Measurements from ENCODE around the gene USO1.

DNA sequence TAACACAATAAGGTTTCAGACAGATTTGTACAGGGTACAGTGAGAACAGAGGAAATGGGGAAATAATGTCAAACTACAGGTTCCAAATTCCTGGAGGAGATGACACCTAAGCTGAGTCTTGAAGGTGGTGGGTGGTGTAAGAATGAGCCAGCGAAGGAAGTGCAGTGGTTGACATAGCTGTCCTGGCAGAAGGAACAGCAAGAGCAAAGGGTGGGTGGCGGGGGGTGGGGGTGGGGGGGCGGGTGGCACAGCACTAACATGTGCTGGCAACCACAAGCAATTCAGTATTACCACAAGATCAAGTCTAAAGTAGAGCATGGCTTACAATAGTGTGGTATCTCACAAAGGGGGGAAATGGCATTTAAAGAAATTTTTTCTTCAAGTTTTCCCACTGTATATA is 38.0 kb upstream of the USO1 start:
- TF ChIP-seq, protein P1, sequence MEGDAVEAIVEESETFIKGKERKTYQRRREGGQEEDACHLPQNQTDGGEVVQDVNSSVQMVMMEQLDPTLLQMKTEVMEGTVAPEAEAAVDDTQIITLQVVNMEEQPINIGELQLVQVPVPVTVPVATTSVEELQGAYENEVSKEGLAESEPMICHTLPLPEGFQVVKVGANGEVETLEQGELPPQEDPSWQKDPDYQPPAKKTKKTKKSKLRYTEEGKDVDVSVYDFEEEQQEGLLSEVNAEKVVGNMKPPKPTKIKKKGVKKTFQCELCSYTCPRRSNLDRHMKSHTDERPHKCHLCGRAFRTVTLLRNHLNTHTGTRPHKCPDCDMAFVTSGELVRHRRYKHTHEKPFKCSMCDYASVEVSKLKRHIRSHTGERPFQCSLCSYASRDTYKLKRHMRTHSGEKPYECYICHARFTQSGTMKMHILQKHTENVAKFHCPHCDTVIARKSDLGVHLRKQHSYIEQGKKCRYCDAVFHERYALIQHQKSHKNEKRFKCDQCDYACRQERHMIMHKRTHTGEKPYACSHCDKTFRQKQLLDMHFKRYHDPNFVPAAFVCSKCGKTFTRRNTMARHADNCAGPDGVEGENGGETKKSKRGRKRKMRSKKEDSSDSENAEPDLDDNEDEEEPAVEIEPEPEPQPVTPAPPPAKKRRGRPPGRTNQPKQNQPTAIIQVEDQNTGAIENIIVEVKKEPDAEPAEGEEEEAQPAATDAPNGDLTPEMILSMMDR (conservative IDR thresholded peaks at IDR 0.05), result no peak
- TF ChIP-seq EZH2 (IDR thresholded peaks at IDR 0.05; ENCODE audit: low read depth), result no peak

Measured in PC-9 (cell line).